GM19035 (cell line): ENCODE data around the gene LYRM2.

Source experiments
- ATAC-seq: cut with Tn5 transposase; IDR thresholded peaks from one replicate; pipeline ENCODE4 v1.9.1; 2021; ENCODE audit not compliant: unreplicated experiment

The LYRM2 gene

GRCh38 chr6:89596484-89596883, 42.1 kb downstream of the LYRM2 start:
- ATAC-seq = no peak

- ATAC-seq = peak; percentile 76
These were observed 42.5 kb downstream of the LYRM2 start for GRCh38 chr6:89596056-89596455.

- no peak for ATAC-seq
These were observed 46.8 kb downstream of the LYRM2 start for GRCh38 chr6:89591745-89592144.

- ATAC-seq = no peak
These were observed 48.4 kb downstream of the LYRM2 start for GRCh38 chr6:89590133-89590532.

- no peak for ATAC-seq
These were observed 49.1 kb downstream of the LYRM2 start for GRCh38 chr6:89589297-89590025.

GRCh38 chr6:89585154-89585553, 53.4 kb downstream of the LYRM2 start:
- ATAC-seq = no peak

GRCh38 chr6:89584539-89584938, 54.0 kb downstream of the LYRM2 start:
- no peak for ATAC-seq

- no peak for ATAC-seq
These were observed 55.0 kb downstream of the LYRM2 start for GRCh38 chr6:89583559-89583958.

GRCh38 chr6:89582669-89583325, 55.8 kb downstream of the LYRM2 start:
- ATAC-seq = no peak

GRCh38 chr6:89581689-89582088, 56.9 kb downstream of the LYRM2 start:
- no peak for ATAC-seq

- no peak for ATAC-seq
These were observed 57.4 kb downstream of the LYRM2 start for GRCh38 chr6:89580997-89581666.

GRCh38 chr6:89575562-89575960, 63.0 kb downstream of the LYRM2 start:
- ATAC-seq = no peak

GRCh38 chr6:89574910-89575561, 63.5 kb downstream of the LYRM2 start:
- ATAC-seq = no peak

GRCh38 chr6:89567630-89568390, 70.7 kb downstream of the LYRM2 start:
- no peak for ATAC-seq

- no peak for ATAC-seq
These were observed 71.5 kb downstream of the LYRM2 start for GRCh38 chr6:89566930-89567629.

- no peak for ATAC-seq
These were observed 72.3 kb downstream of the LYRM2 start for GRCh38 chr6:89566008-89566800.

GRCh38 chr6:89564752-89565427, 73.7 kb downstream of the LYRM2 start:
- no peak for ATAC-seq

- no peak for ATAC-seq
These were observed 74.7 kb downstream of the LYRM2 start for GRCh38 chr6:89563866-89564265.
